Measurements from ENCODE around the gene MGME1.

DNA sequence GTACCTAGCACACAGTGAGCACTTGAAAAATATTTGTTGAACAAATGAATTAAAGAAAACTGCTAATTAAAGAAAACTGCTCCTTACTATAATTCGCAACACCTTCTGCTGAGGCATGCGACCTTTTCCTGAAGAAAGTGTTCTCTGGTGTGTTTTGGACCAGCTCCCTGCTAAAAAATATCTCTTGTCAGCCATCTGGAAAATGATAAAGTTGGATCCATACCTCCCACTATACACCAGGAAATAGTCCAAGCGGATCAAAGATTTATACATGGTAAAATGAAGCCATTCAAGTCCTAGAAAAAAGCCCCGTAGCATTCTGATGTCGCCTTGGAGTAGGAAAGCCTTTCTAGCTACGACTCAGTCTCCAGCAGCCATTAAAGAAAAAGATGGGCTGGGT lies 45.6 kb downstream of the MGME1 start:
- no peak for TF ChIP-seq ZNF75A (CRISPR knock-in tag; IDR thresholded peaks at IDR 0.05)
- TF ChIP-seq, protein P1, sequence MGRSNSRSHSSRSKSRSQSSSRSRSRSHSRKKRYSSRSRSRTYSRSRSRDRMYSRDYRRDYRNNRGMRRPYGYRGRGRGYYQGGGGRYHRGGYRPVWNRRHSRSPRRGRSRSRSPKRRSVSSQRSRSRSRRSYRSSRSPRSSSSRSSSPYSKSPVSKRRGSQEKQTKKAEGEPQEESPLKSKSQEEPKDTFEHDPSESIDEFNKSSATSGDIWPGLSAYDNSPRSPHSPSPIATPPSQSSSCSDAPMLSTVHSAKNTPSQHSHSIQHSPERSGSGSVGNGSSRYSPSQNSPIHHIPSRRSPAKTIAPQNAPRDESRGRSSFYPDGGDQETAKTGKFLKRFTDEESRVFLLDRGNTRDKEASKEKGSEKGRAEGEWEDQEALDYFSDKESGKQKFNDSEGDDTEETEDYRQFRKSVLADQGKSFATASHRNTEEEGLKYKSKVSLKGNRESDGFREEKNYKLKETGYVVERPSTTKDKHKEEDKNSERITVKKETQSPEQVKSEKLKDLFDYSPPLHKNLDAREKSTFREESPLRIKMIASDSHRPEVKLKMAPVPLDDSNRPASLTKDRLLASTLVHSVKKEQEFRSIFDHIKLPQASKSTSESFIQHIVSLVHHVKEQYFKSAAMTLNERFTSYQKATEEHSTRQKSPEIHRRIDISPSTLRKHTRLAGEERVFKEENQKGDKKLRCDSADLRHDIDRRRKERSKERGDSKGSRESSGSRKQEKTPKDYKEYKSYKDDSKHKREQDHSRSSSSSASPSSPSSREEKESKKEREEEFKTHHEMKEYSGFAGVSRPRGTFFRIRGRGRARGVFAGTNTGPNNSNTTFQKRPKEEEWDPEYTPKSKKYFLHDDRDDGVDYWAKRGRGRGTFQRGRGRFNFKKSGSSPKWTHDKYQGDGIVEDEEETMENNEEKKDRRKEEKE (IDR thresholded peaks at IDR 0.05; ENCODE audit: borderline replicate concordance in 1 of 2, control insufficient read depth in 1 of 2, low read depth in 2 of 2, low read length in 1 of 2), result no peak
- no peak for TF ChIP-seq PHF8 (IDR thresholded peaks at IDR 0.05; ENCODE audit: borderline replicate concordance, low read length)
